Neural progenitor cell (in vitro differentiated cells): ENCODE measurements around the gene ABHD13. TPM values are rescaled to one million over a fixed set of nuclear protein-coding genes. Genes with fewer than 3 reads are reported as not detected.

Experiments used
- DNase-seq: peaks from one replicate; pipeline ENCODE4 v3.0.0-alpha.2; 2016; ENCODE audit warnings: low spot score
- H2AFZ ChIP-seq: fragments of 200-600 bp; sonication (generic); replicated peaks from 2 replicates; pipeline ENCODE4 v1.6.1; 2016; ENCODE audit warnings: antibody characterized with exemption
- H3F3A ChIP-seq: fragments of 200-600 bp; sonication (generic); 2 replicates; pipeline ENCODE4 v1.6.1; 2016; ENCODE audit warnings: antibody characterized with exemption, low read depth
- H3K27ac ChIP-seq: fragments of 200-600 bp; sonication (generic); 2 replicates; pipeline ENCODE4 v1.5.1; 2016; ENCODE audit warnings: mild to moderate bottlenecking
- H3K27me3 ChIP-seq: fragments of 200-600 bp; sonication (generic); 2 replicates; pipeline ENCODE4 v1.6.1; 2016; ENCODE audit warnings: mild to moderate bottlenecking, moderate library complexity
- H3K36me3 ChIP-seq: fragments of 200-600 bp; sonication (generic); 2 replicates; pipeline ENCODE4 v1.5.1; 2016
- H3K4me1 ChIP-seq: fragments of 200-600 bp; sonication (generic); 2 replicates; pipeline ENCODE4 v1.6.1; 2016; ENCODE audit warnings: mixed run types
- H3K4me2 ChIP-seq: fragments of 200-600 bp; sonication (generic); 2 replicates; pipeline ENCODE4 v1.6.1; 2016
- H3K4me3 ChIP-seq: fragments of 200-600 bp; sonication (generic); 2 replicates; pipeline ENCODE4 v1.5.1; 2016
- H3K79me2 ChIP-seq: fragments of 200-600 bp; sonication (generic); 2 replicates; pipeline ENCODE4 v1.6.1; 2016; ENCODE audit warnings: low read depth
- H3K9ac ChIP-seq: fragments of 200-600 bp; sonication (generic); 2 replicates; pipeline ENCODE4 v1.6.1; 2016
- H3K9me3 ChIP-seq: fragments of 200-600 bp; sonication (generic); 2 replicates; pipeline ENCODE4 v1.5.1; 2016; ENCODE audit warnings: low read depth
- H4K20me1 ChIP-seq: fragments of 200-600 bp; sonication (generic); 2 replicates; pipeline ENCODE4 v1.6.1; 2016; ENCODE audit warnings: low read depth
- H3K27ac Mint-ChIP-seq: 3 replicates; pipeline ENCODE4 v1.8.0; 2021; ENCODE audit warnings: mixed read lengths
- H3K27me3 Mint-ChIP-seq: 2 replicates; pipeline ENCODE4 v1.8.0; 2022; ENCODE audit warnings: low read depth, mild to moderate bottlenecking, inconsistent platforms, moderate library complexity, mixed read lengths; ENCODE audit not compliant: insufficient read depth
- H3K36me3 Mint-ChIP-seq: 3 replicates; pipeline ENCODE4 v1.8.0; 2021; ENCODE audit warnings: mixed read lengths
- H3K4me1 Mint-ChIP-seq: 3 replicates; pipeline ENCODE4 v1.8.0; 2021; ENCODE audit warnings: mixed read lengths
- H3K4me3 Mint-ChIP-seq: 3 replicates; pipeline ENCODE4 v1.8.0; 2021; ENCODE audit warnings: mild to moderate bottlenecking, moderate library complexity, mixed read lengths
- H3K9me3 Mint-ChIP-seq: 3 replicates; pipeline ENCODE4 v1.8.0; 2020; ENCODE audit warnings: mixed read lengths
- CTCF ChIP-seq: fragments of 200-600 bp; sonication (generic); IDR thresholded peaks from 2 replicates; pipeline ENCODE4 v1.5.1; 2017; ENCODE audit warnings: antibody characterized with exemption, mild to moderate bottlenecking
- EZH2 ChIP-seq: fragments of 200-600 bp; sonication (generic); IDR thresholded peaks from 2 replicates; pipeline ENCODE4 v1.6.1; 2017; ENCODE audit warnings: antibody characterized with exemption, mild to moderate bottlenecking, moderate library complexity
- EZH2phosphoT487 ChIP-seq: fragments of 200-600 bp; sonication (generic); IDR thresholded peaks from 2 replicates; pipeline ENCODE4 v1.6.1; 2017; ENCODE audit warnings: antibody characterized with exemption
- total RNA-seq: library from RNA; depleted of rRNA; stranded (reverse); fragments of >200 nt; gene quantifications from 2 replicates; pipeline ENCODE4 v1.2.3, GENCODE V29; 2015; ENCODE audit warnings: low replicate concordance

Gene ABHD13
- total RNA-seq, 1 donor from 2014 or later = 17.6 TPM

GRCh38 chr13:108195146-108195545 lies 23.0 kb upstream of the ABHD13 start:
- Histone ChIP-seq H3K4me1 (no peaks in the 10 kb centered on the region), H3F3A (no peaks in the 10 kb centered on the region), H3K9ac (no peak overlapping the region), H3K4me3 (no peak overlapping the region), H3K27me3 (no peaks in the 10 kb centered on the region), H3K36me3 (no peaks in the 10 kb centered on the region), H3K79me2 (no peaks in the 10 kb centered on the region), H2AFZ (no peak overlapping the region), H3K9me3 (no peaks in the 10 kb centered on the region), H4K20me1 (no peaks in the 10 kb centered on the region), H3K27ac (no peak overlapping the region), H3K4me2 (no peak overlapping the region)
- Mint-ChIP-seq H3K27me3 (peaks cover 3% of the 10 kb centered on the region), H3K9me3 (peaks cover 7% of the 10 kb centered on the region), H3K27ac (no peak overlapping the region), H3K36me3 (no peaks in the 10 kb centered on the region), H3K4me3 (no peak overlapping the region), H3K4me1 (peaks cover 14% of the 10 kb centered on the region)
- DNase-seq = no peak
- TF ChIP-seq EZH2 (no peak), EZH2phosphoT487 (no peak), CTCF (no peak)

GRCh38 chr13:108195861-108196260 lies 22.3 kb upstream of the ABHD13 start:
- Histone ChIP-seq H4K20me1 (no peaks in the 10 kb centered on the region), H3K4me3 (no peak overlapping the region), H3K9ac (no peak overlapping the region), H3K9me3 (no peaks in the 10 kb centered on the region), H3F3A (no peaks in the 10 kb centered on the region), H2AFZ (no peak overlapping the region), H3K4me1 (no peaks in the 10 kb centered on the region), H3K36me3 (no peaks in the 10 kb centered on the region), H3K79me2 (no peaks in the 10 kb centered on the region), H3K4me2 (no peak overlapping the region), H3K27ac (no peak overlapping the region), H3K27me3 (no peaks in the 10 kb centered on the region)
- Mint-ChIP-seq H3K36me3 (no peaks in the 10 kb centered on the region), H3K27me3 (peaks cover 3% of the 10 kb centered on the region), H3K4me1 (peaks cover 14% of the 10 kb centered on the region), H3K27ac (no peak overlapping the region), H3K9me3 (peaks cover 7% of the 10 kb centered on the region), H3K4me3 (no peak overlapping the region)
- no peak for TF ChIP-seq EZH2
- TF ChIP-seq CTCF = no peak
- no peak for TF ChIP-seq EZH2phosphoT487
- DNase-seq = no peak

DNA sequence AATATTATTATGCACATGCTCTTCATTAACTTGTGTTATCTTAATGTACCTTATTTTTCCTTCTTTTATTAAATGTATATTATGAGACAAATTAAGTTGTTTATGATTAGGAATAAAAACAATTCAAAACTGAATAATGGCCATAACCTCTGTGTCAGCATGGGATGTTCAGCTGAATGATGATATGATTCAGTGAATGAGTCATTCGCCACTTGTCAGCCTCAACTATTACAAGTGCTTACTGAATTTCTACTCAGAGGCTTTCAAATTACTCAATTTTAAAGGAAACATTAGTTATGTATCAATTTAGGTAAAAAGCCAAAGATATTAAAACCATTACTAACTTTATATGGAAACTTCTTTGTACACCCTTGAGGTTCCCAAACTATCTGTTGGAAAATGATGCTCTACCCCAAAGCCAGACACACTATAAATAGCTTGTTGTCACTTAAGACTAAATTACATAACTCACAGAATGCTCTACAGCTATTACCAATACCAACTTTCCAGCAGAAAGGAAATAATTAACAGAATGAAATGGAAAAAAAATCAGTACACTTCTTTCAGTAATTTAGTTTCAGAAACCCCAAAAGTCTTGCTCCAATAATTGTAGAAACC lies 17.3 kb upstream of the ABHD13 start:
- no peaks in the 10 kb centered on the region for H3K36me3 Mint-ChIP-seq
- Histone ChIP-seq H3K27me3 (no peaks in the 10 kb centered on the region), H3K79me2 (no peaks in the 10 kb centered on the region), H4K20me1 (no peaks in the 10 kb centered on the region), H3F3A (no peaks in the 10 kb centered on the region), H3K4me2 (no peak overlapping the region), H3K9ac (no peak overlapping the region), H3K4me1 (no peaks in the 10 kb centered on the region), H3K36me3 (no peaks in the 10 kb centered on the region), H3K27ac (no peak overlapping the region), H3K9me3 (no peaks in the 10 kb centered on the region), H2AFZ (no peak overlapping the region), H3K4me3 (no peak overlapping the region)
- no peak overlapping the region for H3K4me3 Mint-ChIP-seq
- TF ChIP-seq EZH2 (no peak), CTCF (no peak), EZH2phosphoT487 (no peak)
- no peak for DNase-seq
- H3K27ac Mint-ChIP-seq = no peak overlapping the region
- H3K9me3 Mint-ChIP-seq = peaks cover 7% of the 10 kb centered on the region
- peaks cover 14% of the 10 kb centered on the region for H3K4me1 Mint-ChIP-seq
- no peaks in the 10 kb centered on the region for H3K27me3 Mint-ChIP-seq
